GM15510 (cell line): ENCODE measurements around the gene PHF8.

Source experiments
- POLR2A ChIP-seq: IDR thresholded peaks from 3 replicates; pipeline ENCODE4 v1.6.1; 2011; ENCODE audit warnings: borderline replicate concordance; ENCODE audit not compliant: insufficient read length; ENCODE audit errors: extremely low read depth

The PHF8 gene

GRCh38 chrX:53950130-53950733 lies 94.0 kb downstream of the PHF8 start:
- no peak for TF ChIP-seq POLR2A

- no peak for TF ChIP-seq POLR2A
Measured at GRCh38 chrX:53940180-53940579, 104.1 kb downstream of the PHF8 start.

GRCh38 chrX:53939127-53939526 lies 105.1 kb downstream of the PHF8 start:
- no peak for TF ChIP-seq POLR2A

GRCh38 chrX:53930515-53931380 lies 113.5 kb downstream of the PHF8 start:
- no peak for TF ChIP-seq POLR2A

GRCh38 chrX:53926030-53926429 lies 118.2 kb downstream of the PHF8 start:
- TF ChIP-seq POLR2A = no peak

GRCh38 chrX:53918702-53919101 lies 125.6 kb downstream of the PHF8 start:
- TF ChIP-seq POLR2A = no peak

GRCh38 chrX:53900623-53901022 lies 143.7 kb downstream of the PHF8 start:
- TF ChIP-seq POLR2A = no peak

GRCh38 chrX:53895270-53895669 lies 149.0 kb downstream of the PHF8 start:
- no peak for TF ChIP-seq POLR2A
